HG02588 (cell line): ENCODE results near the gene STYK1.

Source experiments
- ATAC-seq: cut with Tn5 transposase; IDR thresholded peaks from one replicate; pipeline ENCODE4 v1.9.1; 2021; ENCODE audit warnings: mild to moderate bottlenecking, moderate library complexity; ENCODE audit not compliant: unreplicated experiment

Gene STYK1, protein sequence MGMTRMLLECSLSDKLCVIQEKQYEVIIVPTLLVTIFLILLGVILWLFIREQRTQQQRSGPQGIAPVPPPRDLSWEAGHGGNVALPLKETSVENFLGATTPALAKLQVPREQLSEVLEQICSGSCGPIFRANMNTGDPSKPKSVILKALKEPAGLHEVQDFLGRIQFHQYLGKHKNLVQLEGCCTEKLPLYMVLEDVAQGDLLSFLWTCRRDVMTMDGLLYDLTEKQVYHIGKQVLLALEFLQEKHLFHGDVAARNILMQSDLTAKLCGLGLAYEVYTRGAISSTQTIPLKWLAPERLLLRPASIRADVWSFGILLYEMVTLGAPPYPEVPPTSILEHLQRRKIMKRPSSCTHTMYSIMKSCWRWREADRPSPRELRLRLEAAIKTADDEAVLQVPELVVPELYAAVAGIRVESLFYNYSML

DNA sequence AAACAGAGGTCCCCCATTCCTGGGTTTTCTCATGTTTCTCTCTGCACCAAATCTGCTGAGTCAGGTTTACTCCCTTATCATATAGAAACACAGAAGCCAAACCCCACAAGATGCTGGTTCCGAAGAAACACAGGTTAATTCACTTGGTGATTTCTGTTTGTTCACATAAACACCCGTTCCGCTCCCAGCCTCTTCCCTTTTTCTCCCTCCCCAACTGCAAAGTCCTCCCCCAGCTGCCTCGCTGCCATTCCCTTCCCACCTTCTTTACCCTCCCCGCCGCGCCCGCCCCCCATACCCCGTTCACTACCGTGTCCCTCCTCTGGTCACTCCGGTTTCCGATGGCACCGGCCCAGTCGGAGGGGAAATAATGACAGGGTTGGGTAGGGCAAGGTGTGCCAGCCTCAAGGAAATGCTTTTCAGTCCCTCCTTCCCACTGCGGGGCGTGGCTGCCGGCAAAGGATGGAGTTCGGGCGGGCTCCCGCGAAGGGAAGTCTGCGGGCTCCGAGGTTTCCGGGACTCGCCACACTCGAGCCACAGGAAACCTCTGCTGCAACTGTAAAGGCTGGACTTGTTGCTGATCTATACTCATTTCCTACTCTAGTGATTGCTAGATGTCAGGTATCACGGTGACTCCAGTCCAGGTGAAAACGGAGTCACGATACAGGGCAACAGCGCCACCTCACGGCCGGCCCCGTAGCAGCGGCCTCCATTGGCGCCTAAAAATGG is at the start of gene STYK1:
TSS of gene STYK1 (minus strand) at position 394 of the 726 bp plus-strand sequence. CDS start 39,434 bp downstream, outside the sequence.
- ATAC-seq: no peak

DNA sequence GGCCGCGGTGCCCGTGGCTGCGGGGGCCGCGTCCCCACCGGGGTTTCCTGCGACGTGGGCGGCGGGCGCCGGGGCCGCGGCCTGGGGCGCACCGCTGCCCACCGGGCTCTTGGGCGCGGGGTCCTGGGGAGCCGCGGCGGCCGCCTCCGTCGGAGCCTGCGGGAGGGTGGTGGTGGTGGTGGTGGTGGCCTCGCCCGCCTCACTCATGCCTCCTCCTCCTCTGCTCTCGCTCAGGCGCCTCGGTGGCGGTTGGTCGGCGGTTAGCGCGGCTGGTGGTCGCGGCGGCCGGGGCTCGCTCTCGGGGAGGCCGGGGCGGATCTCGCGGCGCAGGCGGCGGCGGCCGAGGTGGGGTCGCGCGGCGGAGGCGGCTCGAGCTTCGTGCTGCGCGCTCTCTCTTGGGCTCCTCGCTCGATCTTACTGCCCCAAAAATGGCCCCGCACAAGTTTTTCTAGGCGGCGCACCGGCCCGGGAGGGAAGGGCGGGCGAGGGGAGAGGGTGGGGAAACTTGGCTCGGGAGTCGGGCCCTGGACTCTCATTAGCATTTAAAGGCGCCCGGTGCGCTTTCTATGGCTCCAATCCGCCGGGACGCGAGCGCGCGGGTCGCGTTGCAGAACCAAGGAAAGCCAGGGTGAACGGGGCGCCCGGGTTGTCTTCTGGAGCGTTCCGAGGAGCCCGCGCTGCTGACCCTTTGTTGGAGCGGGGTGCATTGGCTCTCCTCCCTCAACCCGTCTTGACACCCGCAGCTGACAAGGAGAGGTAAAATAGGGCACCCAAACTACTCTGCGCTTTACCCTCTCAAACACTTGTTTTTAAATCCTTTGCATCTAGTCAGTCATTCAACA is 49.3 kb upstream of the STYK1 start, which contains the start of gene YBX3:
TSS of gene YBX3 (minus strand) at position 419 of the 842 bp plus-strand sequence. CDS start at position 207, 212 bp downstream.
- ATAC-seq: peak; percentile 64

DNA sequence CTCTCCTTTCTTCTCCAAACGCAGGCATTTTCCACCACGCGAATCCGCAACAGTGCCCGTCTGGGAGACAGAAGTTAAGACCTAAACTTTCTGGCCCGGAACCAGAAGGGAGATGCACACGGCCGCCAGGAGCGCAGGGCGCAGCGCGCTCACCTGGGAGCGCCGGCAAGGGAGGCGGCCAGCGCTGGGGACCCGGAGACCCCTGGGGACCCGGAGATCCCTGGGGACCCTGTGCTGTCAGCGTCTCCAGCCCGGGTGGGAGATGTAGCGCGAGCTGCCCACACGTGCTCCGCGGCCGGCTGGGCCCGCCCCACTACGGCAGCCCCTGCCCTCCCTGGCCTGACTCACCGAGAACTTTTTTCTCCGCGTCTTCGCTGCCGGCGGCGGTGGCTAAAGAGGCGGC is 48.7 kb upstream of the STYK1 start:
- peak; percentile 37 for ATAC-seq

DNA sequence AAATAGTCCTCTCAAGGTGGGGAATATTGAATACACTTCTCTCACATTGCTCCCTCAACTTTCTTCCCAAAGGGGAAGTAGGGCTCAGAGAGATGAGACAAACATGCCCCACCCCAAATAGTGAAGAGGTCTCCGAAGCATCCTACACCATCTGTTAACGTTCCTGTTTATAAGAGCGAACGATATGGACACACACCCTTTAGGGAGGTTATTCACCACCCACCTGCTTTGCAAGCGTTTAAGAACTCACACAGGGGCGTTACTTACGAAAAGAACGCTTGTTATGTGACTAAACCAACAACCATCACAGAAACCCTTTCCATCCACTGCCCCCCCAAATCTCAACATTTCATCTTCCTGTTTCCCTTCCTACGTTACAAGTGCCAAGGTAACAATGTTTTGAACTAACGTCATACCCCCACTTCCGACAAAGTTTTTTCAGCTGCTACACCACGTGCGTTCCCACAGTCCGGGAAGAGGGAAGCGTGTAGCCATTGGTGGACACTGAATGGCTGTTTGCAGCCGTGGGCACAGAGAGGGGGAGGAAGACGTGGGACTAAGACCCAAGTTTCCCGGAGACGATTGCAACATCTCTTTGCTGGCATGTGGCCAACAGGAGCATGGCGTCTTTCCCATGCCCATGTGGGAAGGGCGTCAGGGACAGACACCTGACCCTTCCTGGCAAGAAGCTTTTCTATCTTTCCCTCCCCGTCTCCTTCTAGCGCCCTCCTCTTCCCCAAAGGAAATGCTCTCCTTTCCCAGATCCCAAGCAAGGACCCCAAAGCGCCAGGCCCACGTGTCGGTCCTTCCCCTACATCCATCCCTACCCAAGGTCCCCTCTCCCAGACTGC is 48.0 kb upstream of the STYK1 start:
- ATAC-seq: peak; percentile 31

DNA sequence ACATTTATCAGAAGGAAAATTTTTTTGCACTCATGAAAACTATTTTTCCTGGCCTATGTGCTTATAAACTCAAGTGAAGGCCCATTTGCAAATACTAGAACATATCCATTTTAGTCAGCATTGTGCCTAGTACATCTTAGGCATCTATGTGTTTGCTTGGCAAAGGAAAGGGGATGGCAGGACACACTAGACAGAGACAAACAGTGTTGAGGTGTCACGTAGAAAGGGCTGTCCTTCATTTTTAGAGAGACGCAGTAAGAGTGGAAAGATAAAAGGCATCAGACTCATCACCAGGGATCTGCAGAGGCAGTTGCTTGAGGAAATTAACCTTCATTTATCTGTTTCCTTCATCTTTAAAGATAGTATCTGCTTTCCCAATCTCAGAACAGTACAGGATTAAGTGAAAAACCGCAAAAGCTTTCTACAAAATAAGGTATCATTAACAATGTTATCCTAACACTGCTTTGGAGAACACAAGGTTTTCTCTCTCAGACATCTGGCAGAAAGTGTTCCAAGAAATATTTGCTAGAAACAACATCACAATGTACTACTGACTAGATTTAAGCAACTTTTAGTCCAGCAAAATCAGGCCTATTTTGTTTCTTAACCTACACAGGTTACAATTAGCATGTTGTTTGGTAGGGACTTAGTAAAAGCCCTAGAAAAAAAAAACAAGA is 47.3 kb upstream of the STYK1 start:
- no peak for ATAC-seq

DNA sequence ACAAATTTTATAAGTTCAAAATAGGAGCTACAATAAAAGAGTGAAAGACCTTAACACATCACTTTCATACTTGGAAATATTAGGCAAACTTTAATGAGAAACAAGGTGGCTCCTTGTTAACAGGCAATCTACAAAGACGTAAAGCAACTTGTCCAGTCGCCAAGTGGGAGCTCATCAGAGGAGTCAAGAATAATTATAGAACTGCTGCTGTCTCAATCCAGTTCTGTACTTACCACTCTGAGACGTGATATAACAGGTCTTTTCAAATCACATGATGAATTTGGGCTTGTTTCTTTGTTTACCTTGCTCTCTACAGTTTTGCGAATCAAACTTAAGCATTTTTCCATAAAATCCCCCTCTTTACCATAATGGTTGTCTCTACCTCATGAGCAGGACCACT is 45.6 kb upstream of the STYK1 start:
- no peak for ATAC-seq

DNA sequence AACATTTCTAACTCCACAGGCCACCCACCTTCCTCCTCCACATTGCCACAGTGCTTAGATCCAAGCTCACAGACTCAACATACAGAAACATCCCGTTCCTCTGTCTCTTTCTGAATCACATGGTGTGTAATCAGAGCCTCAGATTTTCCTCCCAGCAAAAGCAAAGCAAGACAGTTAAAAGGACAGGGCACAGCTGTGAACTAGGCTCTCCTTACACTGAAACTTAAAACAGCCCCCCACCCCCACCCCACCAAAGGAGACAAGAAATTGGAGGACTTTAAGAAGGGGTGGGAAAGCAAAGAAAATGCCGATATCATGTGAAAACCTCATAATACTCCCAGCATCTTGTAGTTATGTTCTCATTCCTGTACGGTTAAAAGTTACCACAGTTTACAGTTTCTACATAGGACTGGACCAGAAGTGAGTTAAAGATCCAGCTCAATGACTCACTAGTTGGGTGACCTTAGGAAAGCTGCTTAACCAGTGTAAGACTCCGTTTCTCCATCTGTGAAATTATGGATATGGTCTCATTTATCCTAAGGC is 44.5 kb upstream of the STYK1 start:
- no peak for ATAC-seq

DNA sequence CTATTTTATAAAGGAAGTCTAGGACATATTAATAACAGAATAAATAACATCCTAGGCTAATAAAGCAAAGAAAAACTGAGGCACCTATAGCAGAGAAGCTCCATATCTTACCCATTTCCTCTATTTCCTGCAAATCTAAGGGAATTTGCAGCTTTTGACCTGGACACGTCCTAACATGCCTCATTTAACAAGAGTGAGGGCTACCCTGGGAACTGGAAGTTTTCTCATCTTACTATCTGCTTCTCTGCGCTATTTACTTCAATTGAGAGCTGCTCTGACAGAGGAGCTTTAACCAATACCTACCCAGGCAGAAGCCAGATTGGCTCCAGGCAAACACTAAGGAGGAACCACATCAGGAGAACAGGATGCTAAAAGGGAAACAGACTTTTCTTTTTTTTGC is 43.6 kb upstream of the STYK1 start:
- no peak for ATAC-seq

DNA sequence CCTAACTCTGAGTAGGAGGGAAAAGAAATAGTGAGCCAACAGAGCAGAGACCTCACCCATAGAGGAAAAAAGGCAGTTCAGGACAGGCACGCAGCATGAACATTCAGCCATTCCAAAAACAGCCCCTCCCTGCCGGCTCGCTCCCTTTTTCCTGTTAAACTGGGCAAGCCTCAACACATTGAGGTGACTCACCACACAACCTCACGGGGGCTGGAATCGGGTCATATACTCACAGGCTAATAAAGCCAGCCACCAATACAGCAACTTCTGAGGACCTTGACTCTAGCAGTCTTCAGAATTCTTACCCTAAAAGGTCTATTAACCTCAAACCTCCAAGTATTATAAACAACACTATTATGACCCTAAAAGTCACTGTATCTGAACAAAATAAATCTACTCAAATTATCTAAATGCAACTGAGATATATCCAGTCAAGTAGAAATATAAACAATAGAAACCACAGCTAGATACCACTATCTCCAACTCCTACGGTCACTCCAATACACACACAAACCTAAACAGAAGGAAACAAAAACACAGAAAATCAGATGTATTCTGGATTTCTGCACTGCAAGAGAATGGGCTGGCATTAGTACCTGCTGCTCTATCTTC is 43.0 kb upstream of the STYK1 start:
- no peak for ATAC-seq

DNA sequence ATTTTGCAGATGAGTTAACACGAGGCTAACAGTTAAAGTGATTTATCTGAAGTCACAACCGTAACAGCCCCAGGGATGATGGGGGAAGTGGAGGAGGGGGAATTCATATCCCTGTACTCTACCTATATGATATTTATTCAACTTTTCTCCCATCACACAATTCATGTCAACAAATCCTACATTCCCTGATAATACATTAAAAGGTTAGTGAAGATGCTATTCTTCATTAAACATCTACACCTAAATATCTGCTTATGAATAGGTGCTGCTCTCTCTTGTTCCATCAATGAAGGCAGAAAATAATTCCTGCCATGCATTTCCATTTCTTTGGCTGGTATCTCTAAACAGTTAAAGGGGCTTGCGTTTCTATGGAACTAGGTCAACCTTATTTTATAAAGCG is 42.4 kb upstream of the STYK1 start:
- no peak for ATAC-seq

DNA sequence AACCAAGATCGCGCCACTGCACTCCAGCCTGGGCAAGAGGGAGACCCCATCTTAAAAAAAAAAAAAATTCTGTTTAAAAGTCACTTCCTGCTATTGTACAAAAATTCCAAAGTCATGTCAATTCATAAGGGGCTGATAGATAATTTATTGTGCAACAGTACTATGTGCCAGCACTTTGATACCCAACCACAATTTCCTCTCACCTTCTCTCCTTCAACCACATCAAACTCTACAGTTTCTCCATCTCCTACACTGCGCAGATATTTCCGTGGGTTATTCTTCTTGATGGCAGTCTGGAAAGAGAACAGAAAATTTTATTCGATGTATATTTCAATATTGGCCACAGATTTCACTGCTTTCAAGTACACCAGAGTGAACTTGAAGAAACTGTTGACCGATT is 41.6 kb upstream of the STYK1 start:
- ATAC-seq: no peak

DNA sequence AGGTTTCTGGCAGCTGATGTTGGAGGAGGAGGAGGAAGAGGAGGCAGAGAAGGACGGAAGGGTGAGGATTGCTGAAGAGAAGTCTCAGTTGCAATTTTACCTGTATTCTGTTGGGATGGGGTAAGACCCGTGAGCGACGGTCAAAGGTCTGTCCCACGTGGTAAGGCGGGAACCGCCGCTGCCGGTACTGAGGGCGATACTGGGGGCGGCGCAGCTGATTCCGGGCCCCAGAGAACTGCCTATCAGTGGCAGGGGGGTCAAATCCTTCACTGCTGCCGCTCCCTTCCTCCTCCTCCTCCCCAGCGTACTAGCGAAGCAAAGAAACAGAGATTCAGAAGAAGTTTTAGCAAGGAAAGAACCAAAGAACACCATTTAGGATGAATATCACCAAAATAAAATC is 36.0 kb upstream of the STYK1 start:
- ATAC-seq: no peak

DNA sequence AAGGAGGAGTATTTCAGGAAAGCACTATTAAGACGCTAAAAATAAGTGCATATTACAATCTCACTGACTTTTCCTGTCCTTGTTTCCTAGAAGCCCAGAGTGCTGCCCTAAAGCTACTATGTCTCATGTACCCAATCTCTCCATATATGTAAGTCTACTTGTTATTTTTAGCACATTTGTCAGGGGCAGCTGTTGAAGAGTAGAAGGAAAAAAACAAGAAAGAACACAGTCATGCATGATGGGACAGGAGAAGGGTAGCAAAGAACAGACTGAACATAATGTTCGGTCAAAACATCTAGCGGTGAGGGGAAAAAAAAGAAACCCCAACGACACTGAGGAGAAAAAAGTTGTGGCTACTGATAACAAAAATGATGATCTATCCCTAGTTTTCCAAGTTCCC is 35.0 kb upstream of the STYK1 start:
- ATAC-seq: no peak

DNA sequence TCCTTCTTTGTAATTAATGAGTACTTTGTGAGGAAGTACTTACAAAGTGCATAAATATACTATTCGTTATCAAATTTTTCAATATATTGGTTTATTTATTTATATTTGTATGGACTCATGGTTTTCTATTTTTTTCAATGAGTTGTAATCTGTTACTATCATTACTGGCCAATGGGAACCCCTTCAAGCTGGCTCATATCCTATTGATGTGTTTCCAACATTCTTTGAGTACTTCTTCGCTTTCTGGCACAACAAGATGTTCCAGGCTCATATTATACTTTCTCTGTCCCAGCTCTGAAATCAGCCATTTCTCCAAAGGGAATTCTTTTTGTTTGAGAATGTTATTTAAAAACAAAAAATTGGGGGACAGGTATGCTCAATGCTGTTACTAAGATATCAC is 31.8 kb upstream of the STYK1 start:
- no peak for ATAC-seq

DNA sequence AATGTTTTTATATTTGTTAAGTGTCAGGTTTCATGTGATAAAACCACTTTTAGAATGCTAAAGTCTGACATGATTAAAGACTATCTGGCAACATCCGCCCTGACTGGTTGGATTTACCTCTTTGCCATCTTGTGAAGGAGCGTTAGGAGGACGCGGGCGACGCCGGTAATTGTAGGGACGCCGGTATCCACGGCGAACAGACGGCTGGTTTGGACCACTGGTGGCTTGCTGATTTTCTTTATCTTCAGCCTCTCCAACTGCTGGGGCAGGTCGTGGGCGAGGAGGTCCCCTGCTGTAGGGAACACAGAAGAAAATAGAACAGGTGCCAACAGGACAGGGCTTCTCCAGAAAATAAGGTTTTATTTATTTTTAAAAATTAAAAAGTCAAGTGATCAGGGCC is 28.0 kb upstream of the STYK1 start:
- ATAC-seq: peak; percentile 4

DNA sequence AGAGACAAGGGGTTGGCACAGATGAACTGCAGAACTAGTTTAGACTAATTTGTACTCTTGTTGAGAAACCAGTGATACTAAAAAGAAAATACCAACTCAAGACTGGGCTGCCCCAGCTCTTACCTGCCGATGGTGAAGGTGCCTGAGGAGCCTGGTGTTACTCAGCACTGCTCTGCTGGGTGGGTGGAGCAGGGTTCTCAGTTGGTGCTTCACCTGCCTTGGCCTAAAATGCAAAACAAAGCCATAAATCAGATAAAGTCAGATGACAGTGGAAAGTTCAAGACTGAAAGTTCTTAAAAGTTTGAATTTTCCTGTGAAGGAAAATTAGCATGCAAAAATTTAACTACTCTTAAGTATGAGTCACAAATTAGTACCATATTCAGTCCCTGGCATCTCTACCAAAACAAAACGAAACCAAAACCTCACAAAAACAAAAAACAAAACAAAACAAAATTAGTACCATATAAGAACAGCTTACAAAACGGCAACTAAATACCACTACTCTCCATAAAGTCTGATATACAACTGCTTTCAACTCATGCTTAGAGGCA is 27.4 kb upstream of the STYK1 start:
- peak; percentile 56 for ATAC-seq

DNA sequence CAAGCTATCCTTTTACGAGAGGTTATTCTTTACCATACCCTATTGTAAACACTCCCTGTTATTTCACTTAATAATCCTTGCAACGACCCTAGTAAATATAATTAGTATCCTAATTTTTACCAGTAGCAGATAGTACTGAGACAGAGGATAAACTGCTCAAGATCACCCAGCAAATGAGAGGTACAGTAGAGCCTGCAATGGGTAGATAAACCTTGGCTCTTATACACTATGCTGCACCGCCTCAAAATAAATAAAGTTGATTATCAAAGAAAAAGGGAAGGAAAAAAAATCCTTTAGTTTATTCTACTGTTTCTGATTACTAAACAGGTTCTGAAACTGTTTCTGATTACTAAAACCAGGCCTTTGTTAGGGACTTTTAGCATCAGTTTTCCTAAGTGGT is 26.7 kb upstream of the STYK1 start:
- no peak for ATAC-seq

DNA sequence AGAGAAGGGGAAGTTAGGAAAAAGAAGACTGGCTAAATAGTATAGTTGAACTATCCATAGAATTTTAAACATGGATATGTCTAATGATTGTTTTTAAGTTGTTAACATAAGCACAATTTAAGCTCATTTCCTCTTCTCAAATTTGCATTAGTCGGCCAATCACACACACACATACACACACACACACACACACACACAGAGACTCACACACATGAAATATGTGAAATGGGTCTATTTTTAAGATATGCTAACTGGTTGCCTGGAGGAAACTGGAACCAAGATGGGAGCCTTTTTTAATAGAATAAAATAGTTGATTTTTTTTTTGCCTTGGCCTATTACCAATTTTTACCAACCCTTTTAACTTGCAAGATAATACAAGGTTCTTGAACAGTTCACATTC is 24.0 kb upstream of the STYK1 start:
- no peak for ATAC-seq

DNA sequence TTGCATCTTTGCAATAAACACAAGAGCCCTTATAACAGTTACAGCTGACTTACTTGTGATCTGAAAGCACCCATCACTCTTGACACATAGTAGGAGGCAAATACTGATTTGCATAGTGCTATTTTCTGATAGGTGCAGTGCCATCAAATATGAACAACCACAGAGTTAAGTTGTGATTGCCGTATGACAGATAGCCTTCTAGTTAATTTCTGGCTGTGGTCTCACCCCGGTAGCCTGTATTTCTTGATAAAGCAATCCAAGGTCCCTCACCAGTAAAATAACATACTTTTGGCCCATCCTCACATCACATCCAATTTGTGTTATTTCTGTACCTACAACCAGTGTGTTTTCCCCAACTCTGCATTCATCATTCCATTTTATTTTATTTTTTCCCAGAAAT is 23.3 kb upstream of the STYK1 start:
- ATAC-seq: no peak
